Measurements from ENCODE around the gene FCER2.
"Not testable (repeated sequence)": the region's sequence is repeated elsewhere in the genome, so short reads cannot be mapped to it uniquely, and the experiment has no call there.

The FCER2 gene

GRCh38 chr19:7648265-7649014 is 53.5 kb downstream of the FCER2 start:
- no peak for TF ChIP-seq CTCF (IDR thresholded peaks at IDR 0.05)
- Histone ChIP-seq H3K4me3 (no peak overlapping the region), H3K27ac (no peak overlapping the region)
- no peak for DNase-seq (ENCODE audit: low spot score)

DNA sequence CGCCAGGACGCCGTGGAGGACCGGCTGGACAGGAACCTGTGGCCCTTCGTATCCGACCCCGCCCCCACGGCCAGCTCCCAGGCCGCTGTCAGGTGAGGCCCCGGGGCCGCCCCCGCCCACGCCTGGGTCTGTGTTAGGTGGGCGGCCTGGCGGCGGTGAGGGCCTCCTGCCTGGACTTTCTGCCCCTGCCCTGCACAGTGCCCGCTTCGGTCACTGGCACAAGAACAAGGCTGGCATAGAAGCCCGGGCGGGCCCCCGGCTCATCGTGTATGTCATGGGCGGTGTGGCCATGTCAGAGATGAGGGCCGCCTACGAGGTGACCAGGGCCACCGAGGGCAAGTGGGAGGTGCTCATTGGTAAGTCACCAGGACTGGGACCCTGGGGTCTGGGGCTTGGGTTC is 54.8 kb downstream of the FCER2 start:
- H3K27ac ChIP-seq = no peak overlapping the region
- TF ChIP-seq CTCF (IDR thresholded peaks at IDR 0.05) = no peak
- no peak overlapping the region for H3K4me3 ChIP-seq
- no peak for DNase-seq (ENCODE audit: low spot score)

GRCh38 chr19:7646426-7646700 is 55.6 kb downstream of the FCER2 start:
- no peak overlapping the region for H3K27ac ChIP-seq
- H3K4me3 ChIP-seq = no peak overlapping the region
- TF ChIP-seq CTCF (IDR thresholded peaks at IDR 0.05) = no peak

DNA sequence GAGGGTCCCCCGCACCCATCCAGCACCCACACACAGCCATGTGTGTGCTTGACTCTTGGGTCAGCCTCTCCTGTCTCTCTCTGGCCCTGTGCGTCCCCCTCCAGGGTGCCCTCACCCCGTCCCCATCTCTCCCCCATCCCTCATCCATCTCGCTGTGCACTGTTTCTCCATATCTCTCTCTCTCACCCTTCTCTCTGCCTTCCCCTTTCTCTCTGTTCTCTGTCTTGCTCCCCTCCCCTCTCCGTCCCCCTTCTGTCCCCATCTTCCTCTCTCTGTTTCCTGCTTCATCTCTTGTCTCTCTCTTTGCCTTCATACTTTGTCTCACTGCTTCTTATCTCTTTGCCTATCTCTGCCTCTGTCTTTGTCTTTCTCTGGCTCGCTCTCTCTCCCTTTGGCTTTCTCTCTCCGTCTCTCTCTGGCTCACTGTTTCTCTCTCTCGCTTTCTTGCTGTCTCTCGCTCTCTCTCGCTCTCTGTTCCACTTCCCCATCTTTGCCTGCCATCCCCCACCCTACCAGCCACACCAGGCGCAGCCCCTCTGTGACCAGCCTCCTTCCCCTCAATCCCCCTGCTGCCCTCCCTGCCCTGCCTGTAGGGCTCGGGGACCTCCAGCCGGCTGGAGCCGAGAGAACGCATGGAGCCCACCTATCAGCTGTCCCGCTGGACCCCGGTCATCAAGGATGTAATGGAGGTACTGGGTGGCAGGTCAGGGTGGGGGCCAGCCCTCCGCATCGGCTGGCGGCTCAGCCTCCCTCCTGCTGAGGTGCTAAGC is 56.1 kb downstream of the FCER2 start:
- TF ChIP-seq CTCF (IDR thresholded peaks at IDR 0.05) = no peak
- no peak for DNase-seq (ENCODE audit: low spot score)
- no peak overlapping the region for H3K27ac ChIP-seq
- H3K4me3 ChIP-seq = no peak overlapping the region

More at GRCh38 chr19:7646426-7646700, 55.6 kb downstream of the FCER2 start:
- DNase-seq (ENCODE audit: low spot score) = no peak

DNA sequence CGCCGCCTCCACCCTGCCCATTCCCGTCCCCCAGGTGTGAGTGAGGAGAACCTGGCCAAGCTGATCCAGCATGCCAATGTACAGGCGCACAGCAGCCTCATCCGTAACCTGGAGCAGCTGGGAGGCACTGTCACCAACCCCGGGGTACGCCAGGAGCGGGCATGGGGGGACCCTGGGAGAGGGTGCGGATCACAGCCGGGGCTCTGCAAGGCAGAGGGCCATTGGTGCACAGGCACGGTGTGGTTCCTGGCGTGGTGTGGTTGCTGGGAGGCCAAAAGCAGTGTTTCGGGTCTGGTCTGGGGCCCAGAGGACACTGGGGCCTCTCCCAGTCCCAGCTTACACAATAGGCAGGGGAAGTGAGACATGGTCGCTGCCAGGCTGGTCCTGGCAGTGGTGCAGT is 56.8 kb downstream of the FCER2 start:
- no peak for DNase-seq (ENCODE audit: low spot score)
- no peak for TF ChIP-seq CTCF (IDR thresholded peaks at IDR 0.05)
- Histone ChIP-seq H3K4me3 (no peak overlapping the region), H3K27ac (no peak overlapping the region)

DNA sequence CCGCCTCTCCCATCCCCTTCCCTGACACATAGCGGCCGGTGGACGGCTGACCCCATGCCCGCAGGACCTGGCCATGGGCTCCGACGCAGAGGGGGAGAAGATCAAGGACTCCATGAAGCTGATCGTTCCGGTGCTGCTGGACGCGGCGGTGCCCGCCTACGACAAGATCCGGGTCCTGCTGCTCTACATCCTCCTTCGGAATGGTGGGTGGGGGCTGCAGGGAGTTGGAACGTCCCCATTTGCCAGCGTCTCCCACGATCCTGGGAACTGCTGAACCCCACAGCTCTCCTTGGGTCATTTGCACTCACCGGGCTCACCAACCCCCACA is 57.4 kb downstream of the FCER2 start:
- no peak for TF ChIP-seq CTCF (IDR thresholded peaks at IDR 0.05)
- Histone ChIP-seq H3K4me3 (no peak overlapping the region), H3K27ac (no peak overlapping the region)
- DNase-seq (ENCODE audit: low spot score) = no peak

DNA sequence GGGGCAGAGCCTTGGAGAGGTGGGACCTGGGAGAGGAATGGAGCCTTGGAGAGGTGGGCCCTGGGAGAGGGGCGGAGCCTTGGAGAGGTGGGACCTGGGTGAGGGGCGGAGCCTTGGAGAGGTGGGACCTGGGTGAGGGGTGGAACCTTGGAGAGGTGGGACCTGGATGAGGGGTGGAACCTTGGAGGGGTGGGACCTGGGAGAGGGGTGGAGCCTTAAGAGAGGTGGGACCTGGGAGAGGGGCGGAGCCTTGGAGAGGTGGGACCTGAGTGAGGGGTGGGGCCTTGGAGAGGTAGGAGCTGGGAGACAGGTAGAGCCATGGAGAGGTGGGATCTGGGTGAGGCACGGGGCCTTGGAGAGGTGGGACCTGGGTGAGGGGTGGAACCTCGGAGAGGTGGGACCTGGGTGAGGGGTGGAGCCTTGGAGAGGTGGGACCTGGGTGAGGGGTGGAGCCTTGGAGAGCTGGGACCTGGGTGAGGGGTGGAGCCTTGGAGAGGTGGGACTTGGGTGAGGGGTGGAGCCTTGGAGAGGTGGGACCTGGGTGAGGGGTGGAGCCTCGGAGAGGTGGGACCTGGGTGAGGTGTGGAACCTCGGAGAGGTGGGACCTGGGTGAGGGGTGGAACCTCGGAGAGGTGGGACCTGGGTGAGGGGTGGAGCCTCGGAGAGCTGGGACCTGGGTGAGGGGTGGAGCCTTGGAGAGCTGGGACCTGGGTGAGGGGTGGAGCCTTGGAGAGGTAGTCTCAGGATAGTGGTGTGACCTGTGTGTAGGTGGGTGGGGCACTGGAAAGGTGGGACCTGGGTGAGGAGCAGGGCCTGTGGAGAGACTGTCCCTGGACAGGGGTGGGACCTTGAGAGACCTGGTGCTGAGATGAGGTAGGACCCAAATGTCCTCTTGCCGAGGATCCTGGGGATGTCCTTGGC is 58.0 kb downstream of the FCER2 start:
- not testable (repeated sequence) for H3K4me3 ChIP-seq; H3K27ac ChIP-seq; DNase-seq (ENCODE audit: low spot score)
